Measurements from ENCODE around the gene KAT14. TPM values are rescaled to one million over a fixed set of nuclear protein-coding genes. Genes with fewer than 3 reads are reported as not detected.

KAT14 gene
- total RNA-seq, 4 donors from 2014 or later: 5.6 to 23.3 (median 18.0) TPM

Small RNAs within 50 kb of the gene (small RNA-seq; reads per million reads assigned to genes)
- gene RF00019: not detected
- gene RNU7-137P: not detected

Other genes starting within 250 kb of the KAT14 start
- gene SNX5, start 169.1 kb upstream of the KAT14 start, total RNA-seq: 100 to 1,000 TPM in 2 of 4 donors, 10 to 100 TPM in 2; 71.2 to 207 (median 110) TPM
- 10 to 100 TPM in 1 of 4 donors, 1 to 10 TPM in 3; 3.3 to 18.5 (median 5.8) TPM for gene MGME1, start 168.8 kb upstream of the KAT14 start, total RNA-seq
- gene OVOL2, start 79.9 kb upstream of the KAT14 start, total RNA-seq: 1 to 10 TPM in 1 of 4 donors, under 1 TPM in 1, not detected in 2; 0.30 to 2.4 TPM
- 10 to 100 TPM in 3 of 4 donors, 1 to 10 TPM in 1; 5.1 to 21.8 (median 13.0) TPM for gene PET117, start within 50 bp of the KAT14 start, total RNA-seq
- gene ZNF133, start 150.7 kb downstream of the KAT14 start, total RNA-seq: 10 to 100 TPM; 11.2 to 49.2 (median 22.4) TPM

Measured in uterus (tissue), 4 donors.